GM19324 (cell line): ENCODE data around the gene CTXND1.
"Not testable (repeated sequence)": the region's sequence is repeated elsewhere in the genome, so short reads cannot be mapped to it uniquely, and the experiment has no call there.

Experiments used
- ATAC-seq: cut with Tn5 transposase; IDR thresholded peaks from one replicate; pipeline ENCODE4 v1.9.1; 2021; ENCODE audit warnings: mild to moderate bottlenecking, moderate library complexity; ENCODE audit not compliant: unreplicated experiment, low FRiP score

CTXND1 gene

DNA sequence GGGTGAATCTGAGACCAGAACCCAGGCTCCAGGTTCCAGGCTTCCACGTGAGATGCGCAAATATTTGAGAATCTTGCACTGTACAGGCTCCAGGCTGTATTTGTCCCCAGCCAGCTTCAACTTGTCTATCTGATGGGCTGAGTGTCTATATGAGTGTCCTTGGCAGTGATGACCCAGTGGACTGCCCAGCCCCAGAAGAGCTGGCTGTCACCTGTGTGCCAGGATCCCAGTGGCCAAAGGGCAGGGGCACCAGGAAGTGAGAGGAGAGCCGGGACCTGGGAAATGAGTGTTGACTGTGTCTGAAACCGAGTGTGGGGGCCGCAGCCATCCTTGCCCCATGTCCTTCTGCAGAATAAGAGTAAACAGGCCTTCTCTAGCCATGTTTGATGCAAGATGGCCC, 88.8 kb downstream of the CTXND1 start:
- ATAC-seq, result no peak

DNA sequence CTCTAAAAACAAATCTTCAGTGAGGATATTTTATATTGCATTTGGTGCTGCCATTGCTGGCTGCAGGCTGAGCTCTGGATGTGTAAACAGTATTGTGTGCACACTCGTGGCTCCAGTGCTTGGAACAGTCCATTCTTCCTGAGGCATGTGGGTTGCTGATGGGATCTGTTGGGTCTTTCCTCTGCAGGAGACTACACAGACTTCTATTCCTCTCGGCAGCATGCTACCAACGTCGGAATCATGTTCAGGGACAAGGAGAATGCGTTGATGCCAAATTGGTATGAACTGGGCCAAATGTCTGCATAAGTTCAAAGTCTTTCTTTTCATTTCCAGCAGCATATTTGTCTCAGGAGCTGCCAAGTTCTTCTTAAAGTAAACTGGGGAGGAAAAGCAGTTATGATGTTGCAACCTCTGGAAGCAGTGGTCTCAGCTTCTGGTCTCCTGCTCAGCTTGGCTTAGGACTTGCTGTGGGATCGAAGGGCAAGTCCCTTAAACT, 89.9 kb downstream of the CTXND1 start:
- no peak for ATAC-seq

DNA sequence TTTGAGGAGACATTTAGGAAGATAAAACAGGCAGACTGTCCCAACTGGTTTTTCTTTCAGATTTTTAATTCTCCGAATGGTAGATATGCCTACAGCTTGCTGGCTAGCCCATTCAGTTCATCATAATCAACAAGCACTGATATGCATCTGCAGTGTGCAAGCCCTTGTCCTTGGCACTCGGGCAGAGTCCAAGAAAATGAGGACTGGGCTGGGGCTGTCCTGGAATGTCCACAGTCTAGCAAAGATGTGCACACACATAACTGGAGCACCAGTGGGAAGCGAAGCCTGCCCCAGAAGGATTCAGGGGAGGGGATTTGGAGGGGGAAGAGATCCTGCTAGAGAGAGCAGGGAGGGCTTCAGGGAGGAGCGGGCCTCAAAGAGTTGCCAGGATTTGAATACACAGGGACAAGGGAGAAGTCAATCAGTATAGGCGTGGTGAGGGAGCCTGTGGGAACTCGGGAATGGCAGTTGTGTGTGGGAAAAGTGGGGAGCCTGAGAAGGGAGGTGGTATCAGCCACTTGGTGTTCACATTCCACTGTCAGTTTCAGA, 90.5 kb downstream of the CTXND1 start:
- no peak for ATAC-seq

DNA sequence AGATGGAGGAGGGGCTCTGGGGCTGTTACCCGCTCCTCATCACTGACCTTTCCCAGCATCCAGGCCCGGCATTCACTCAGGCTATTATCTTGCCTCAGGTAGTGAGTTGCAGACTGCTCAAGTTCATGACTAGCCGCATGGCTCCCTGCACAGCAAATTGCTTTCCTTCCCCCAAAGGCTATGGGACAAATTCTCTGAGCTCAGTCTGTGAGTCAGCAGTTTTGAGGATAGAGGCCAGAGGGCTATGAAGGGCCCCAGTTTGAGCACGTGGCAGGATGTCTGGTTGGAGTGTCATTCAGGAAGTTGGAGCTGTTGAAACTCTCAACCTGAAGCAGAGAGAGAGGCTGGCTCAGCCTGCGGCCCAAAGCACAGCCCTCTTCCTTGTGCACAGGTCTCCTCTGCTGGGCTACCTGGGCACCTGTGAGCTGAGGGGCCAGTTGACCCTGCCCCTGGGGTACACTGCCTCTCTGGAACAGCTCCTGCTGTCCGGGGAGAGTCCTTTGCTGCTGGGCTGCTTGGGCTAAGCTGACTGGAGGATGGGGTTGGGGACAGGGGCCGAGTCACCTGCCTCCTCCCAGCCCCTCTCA, 91.3 kb downstream of the CTXND1 start:
- peak; percentile 59 for ATAC-seq

DNA sequence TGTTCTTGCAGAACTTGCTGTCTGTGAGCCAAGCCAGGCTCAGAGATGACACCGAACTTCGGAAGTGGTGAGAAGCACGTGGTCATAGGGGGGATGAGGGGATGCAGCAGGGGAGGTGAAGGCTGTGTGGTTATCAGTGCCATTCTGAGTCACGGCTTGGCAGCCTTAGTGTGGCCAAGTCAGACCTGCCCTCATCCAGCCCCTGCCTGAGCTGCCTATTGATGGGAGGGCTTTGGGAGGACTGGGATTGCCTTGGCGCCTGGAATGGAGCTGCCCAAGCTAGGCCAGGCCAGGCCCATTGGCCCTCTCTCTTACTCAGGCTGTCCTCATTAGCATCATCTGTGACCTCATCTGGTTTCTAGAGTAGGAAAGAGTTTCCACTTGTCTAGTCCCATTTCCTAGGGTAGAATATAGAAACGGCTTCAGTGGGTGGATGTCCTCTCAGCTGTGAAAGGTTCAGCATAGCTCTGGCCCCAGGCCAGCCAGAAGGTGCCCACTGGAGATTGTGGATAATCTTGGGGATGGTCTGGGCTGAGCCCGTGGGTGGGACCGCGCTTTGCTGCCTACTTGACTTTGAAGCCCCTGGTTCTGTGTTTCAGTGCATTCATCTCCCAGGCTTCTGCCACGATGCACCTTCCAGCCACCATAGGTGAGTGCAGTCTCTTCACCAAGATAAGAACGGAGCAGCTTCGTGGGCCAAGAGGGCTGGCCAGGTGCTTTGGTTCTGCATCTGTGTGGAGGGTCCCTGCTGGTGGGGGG, 92.0 kb downstream of the CTXND1 start:
- ATAC-seq, result peak; percentile 13

DNA sequence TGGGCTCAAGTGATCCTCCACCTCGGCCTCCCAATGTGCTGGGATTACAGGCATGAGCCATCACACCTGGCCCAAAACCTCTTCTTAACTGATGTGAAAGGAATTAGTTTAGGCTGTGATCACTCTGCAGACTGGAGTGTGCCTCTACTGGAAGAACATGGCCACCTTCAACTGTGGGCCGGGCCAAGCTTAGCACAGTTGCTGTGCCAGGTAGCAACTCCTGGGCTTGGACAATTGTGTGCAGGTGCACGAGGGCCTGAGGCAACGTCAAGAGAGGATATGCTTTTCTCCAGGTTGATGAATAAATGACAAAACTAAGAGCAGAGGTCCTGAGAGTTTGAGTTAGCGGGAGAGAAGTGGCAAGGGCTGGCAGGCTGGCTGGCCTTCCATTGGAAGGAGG, 92.7 kb downstream of the CTXND1 start:
- ATAC-seq, result no peak

DNA sequence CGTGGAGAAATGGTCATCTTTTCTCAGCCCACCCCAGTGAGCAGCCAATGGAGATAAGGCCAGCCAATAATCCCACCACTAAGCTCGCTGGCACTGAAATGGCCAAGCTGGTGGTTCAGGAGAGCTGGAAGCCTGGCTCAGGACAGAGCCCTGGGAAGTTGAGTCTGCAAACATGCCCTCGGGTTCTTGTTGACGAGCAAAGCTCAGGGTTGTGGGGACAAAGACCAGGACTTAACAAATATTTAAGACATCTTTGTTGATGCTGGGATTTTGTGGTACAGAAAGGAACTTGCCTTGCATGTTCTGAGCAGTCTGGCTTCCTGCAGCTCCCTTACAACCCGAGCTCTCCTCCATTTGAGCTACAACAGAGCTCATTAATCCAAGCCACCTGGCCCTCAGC, 94.8 kb downstream of the CTXND1 start:
- no peak for ATAC-seq

DNA sequence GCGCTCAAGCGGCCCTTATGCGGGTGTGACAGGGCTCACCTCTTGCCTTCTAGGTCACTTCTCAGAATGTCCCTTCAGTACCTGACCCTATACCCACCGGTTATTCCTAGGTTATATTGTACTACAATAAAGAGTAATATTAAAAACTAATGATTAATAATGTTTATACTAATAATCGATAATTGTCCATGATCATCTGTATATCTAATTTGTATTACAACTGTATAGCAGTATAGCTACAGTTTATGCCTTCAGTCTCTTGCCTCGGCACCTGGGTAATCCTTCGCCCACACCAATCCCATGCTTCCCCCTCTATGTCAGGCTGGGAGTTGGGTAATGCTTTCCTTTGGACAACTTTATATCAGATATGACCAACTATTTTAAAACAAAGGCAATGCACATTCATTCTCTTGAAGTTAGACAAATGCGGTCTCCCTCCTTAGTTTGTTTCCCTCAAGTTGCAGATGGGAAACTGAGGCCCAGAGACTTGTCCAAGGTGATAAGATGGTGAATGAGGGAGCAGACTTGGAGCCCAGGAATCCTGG, 95.8 kb downstream of the CTXND1 start:
- ATAC-seq, result no peak

DNA sequence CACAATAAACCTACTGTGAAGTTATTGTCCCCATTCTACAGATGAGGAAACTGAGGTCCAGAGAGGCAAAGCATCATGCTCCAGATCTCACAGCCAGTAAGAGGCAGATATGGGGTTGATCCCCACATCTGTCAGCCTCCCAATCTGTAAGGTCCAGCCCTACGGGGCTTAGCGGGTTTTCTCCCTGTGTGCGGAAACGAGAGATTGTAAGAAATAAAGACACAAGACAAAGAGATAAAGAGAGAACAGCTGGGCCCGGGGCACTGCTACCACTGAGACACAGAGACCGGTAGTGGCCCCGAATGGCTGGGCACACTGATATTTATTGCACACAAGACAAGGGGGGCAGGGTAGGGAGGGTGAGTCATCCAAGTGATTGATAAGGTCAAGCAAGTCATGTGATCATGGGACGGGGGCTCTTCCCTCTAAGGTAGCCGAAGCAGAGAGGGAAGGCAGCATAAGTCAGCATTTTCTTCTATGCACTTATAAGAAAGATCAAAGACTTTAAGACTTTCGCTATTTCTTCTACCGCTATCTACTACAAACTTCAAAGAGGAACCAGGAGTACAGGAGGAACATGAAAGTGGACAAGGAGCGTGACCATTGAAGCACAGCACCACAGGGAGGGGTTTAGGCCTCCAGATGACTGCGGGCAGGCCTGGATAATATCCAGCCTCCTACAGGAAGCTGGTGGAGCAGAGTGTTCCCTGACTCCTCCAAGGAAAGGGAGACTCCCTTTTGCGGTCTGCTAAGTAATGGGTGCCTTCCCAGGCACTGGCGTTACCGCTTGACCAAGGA, 96.4 kb downstream of the CTXND1 start:
- ATAC-seq, result not testable (repeated sequence)

DNA sequence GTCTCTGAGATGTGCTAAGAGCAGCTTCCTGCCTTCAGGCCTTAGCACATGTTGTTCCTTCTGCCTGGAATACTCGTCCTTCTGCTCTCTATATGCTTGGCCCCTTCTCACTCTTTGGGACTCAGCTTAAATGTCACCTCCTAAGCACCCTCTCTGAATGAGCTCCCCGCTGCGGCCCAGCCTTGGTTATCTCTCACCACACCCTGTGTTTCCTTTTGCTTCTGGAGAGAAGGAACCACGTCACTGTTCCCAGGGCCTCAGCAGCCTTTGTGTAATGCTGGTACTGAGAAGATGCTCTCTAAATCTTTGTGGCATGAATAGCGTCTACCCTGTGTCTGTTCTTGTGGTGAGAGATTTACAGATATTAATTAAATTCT, 97.0 kb downstream of the CTXND1 start:
- ATAC-seq, result no peak

DNA sequence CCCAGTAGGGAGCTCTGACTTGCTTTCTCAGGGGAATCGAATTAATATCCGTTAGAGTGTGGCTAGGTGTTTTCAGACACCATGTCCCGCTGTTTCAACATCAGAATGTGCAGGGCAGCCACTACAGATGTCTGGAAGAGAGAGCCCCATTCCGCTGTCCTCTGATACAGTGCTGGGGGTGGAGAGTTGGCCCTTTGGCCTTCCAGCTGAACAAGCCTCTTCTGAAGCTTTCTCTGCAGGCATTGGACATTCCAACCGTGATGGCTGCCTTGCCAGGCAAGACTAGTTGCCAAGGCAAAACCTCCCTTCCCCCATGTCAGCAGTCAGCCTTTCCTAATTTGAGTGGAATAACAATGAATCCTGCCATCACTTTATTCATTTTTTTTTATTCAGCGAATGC, 97.7 kb downstream of the CTXND1 start:
- no peak for ATAC-seq

DNA sequence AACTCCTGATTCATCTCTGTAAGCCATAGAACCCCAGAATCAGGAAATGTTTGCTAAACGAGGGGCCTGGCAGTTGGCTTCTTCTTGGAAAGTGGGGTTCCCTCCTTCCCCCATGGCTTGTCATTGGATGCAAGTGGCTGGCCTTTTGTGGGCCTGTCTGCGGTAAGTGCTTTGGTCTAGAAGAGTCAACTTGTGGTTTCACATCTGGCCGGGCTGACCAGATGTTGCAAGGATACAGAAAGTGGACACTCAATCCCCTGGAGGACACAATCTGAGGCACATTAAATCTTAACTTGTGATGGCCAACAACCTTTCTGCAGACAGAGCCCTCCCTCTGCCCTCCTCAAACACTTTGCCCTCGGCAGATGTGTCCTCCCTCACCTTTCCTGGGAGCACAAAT, 98.1 kb downstream of the CTXND1 start:
- no peak for ATAC-seq

DNA sequence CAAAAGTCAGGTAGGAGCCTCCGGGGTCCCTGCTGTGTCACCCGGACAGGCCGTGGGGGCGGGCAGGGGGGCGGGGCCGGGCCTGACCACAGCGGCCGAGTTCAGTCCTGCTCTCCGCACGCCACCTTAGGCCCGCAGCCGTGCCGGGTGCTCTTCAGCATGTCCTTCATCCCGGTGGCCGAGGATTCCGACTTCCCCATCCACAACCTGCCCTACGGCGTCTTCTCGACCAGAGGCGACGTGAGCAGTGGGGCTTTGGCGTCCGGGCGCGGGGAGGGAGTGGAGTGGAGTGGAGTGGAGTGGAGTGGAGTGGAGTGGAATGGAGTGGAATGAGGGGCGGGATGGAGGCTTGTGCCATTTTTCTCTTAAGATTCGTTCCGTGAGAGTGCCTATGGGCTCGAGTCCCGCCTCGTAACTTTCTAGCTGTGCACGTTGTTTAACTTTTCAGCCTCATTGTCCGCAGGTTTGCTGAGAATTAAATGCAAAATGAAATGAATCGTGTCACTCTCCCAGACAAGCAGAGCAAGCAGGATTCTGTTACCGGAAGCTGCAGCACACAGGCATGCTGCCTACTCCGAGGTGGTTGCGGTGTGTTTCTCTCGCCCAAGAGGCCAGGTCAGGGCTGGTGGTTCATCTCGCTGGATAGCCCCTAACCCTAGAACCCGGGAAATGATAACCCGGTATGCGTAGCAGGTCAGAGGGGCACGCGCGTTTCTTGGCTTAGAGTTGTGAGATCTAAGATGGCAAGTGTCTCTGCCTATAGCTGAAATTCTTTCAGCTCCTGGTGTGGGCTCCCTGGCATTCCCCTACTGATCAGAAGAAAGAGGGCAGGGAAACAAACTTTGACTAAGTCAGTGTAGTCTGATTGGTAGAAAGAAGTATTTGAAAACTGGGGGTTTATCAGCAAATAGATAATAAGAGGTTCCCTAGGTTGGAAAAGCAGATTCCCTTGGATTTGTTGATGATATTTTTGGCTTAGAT, 98.8 kb downstream of the CTXND1 start, which contains the start of gene FAH:
Gene FAH (plus strand): TSS at position 104 of the 981 bp plus-strand sequence. CDS start 56 bp downstream, at position 160.
- ATAC-seq, result peak; percentile 55

DNA sequence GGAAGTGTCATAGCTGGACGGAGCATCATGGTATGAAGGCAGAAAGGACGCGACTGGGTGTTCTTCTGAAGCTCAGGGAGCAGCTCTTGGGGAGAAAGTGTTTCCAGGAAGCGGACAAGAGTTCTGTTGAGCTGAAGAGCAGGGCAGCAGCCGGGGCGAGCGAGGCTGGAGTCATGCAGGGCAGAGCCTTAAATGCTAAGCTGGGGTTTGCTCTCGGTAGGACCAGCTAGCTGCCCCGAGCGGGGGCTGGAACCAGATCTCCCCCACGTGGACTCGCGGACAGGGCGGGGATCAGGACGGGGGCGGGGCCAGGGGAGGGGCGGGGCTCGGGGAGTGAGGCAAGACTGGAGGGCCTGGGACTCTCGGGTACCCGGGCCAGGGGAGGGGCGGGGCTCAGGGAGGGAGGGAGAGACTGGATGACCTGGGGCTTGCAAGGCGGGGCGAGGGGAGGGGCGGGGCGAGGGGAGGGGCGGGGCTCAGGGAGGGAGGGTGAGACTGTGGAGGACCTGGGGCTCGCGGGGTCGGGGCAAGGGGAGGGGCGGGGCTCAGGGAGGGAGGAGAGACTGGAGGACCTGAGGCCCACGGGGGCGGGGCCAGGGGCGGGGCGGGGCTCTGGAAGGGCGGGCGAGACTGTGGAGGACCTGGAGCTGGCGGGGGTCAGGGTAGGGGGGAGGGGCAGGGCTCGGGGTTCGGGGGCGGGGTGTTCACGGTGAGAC, 99.7 kb downstream of the CTXND1 start:
- ATAC-seq, result peak; percentile 49

DNA sequence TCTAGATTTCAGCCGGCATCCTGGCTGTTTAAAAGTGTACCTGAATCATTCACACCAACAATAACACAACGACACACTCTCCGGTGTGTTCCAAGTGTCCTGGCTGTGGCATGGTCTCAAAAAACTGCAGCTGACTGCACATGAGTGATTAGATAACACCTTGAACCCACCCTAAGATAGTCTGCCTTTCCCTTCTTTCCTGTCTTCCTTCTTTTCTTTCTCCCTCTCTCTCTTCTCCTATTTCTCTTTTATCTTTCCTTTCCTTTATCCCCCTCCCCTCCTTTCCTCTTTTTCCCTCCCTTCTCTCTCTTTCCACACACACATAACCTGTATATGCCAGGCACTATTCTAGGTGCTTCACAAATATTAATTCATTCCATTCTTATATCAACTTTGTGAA, 100.4 kb downstream of the CTXND1 start:
- no peak for ATAC-seq

DNA sequence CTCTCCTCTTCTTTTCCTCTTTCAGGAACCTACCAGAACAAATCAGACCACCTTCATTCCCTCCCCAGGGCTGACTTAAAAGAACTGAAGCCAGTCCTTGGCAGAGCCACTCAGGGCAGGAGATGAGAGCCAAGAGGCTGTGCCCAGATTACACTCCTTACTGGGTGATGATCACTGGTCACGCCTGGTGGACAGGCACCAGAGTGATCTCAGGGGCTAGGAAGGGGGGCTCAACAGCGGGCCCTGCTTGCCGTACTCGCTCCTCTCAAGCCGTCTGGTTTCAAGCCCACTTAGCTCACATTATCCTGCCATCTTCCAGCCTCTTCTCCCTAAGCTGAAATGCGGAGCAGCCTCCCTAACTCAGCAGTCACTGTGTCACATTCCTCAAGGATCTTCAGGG, 100.9 kb downstream of the CTXND1 start:
- ATAC-seq, result no peak
